Neural cell (in vitro differentiated cells): ENCODE results near the gene MCM7. TPM values are rescaled to one million over a fixed set of nuclear protein-coding genes. Genes with fewer than 3 reads are reported as not detected.
"Not testable (repeated sequence)": the region's sequence is repeated elsewhere in the genome, so short reads cannot be mapped to it uniquely, and the experiment has no call there.

ENCODE experiments used
- H2AFZ ChIP-seq: fragments of 200-600, 300-800 bp; sonication (generic), shearing (Covaris generic); 2 replicates; pipeline ENCODE4 v1.6.0; 2014; ENCODE audit warnings: low read depth, mild to moderate bottlenecking, antibody characterized with exemption, low read length, moderate library complexity
- H3F3A ChIP-seq: fragments of 200-600 bp; shearing (Covaris generic); 2 replicates; pipeline ENCODE4 v1.6.1; 2016; ENCODE audit warnings: mild to moderate bottlenecking, moderate library complexity, mixed read lengths, antibody characterized with exemption, low read length; ENCODE audit not compliant: insufficient read depth, poor library complexity, severe bottlenecking
- H3K27ac ChIP-seq: fragments of 200-600, 300-800 bp; sonication (generic), shearing (Covaris generic); 2 replicates; pipeline ENCODE4 v1.5.1; 2014; ENCODE audit warnings: mild to moderate bottlenecking, low read length, moderate library complexity
- H3K27me3 ChIP-seq: fragments of 300-800, 200-600 bp; sonication (generic), shearing (Covaris generic); 2 replicates; pipeline ENCODE4 v1.6.0; 2014; ENCODE audit warnings: mild to moderate bottlenecking, low read depth, low read length, moderate library complexity; ENCODE audit not compliant: insufficient read depth
- H3K36me3 ChIP-seq: fragments of 300-800, 200-600 bp; sonication (generic), shearing (Covaris generic); 2 replicates; pipeline ENCODE4 v1.5.1; 2014; ENCODE audit warnings: mild to moderate bottlenecking, antibody characterized with exemption, low read length, moderate library complexity; ENCODE audit not compliant: insufficient read depth
- H3K4me2 ChIP-seq: fragments of 300-800, 200-600 bp; sonication (generic), shearing (Covaris generic); 2 replicates; pipeline ENCODE4 v1.6.0; 2014; ENCODE audit warnings: mild to moderate bottlenecking, low read length
- H3K4me3 ChIP-seq: fragments of 300-800, 200-600 bp; sonication (generic), shearing (Covaris generic); 2 replicates; pipeline ENCODE4 v1.5.1; 2014; ENCODE audit warnings: mild to moderate bottlenecking, low read length, moderate library complexity
- H3K79me2 ChIP-seq: fragments of 200-600 bp; shearing (Covaris generic); replicated peaks from 2 replicates; pipeline ENCODE4 v1.6.0; 2014; ENCODE audit warnings: mild to moderate bottlenecking, low read length, moderate library complexity; ENCODE audit not compliant: insufficient read depth
- H3K9ac ChIP-seq: fragments of 300-800, 200-600 bp; sonication (generic), shearing (Covaris generic); 2 replicates; pipeline ENCODE4 v1.6.1; 2016; ENCODE audit warnings: mild to moderate bottlenecking, low read length, mixed read lengths
- H3K9me2 ChIP-seq: fragments of 200-600 bp; shearing (Covaris generic); 2 replicates; pipeline ENCODE4 v1.6.1; 2016; ENCODE audit warnings: mild to moderate bottlenecking, low read length, mixed read lengths; ENCODE audit not compliant: insufficient read depth
- H3K9me3 ChIP-seq: fragments of 200-600, 300-800 bp; sonication (generic), shearing (Covaris generic); 2 replicates; pipeline ENCODE4 v1.6.1; 2016; ENCODE audit warnings: mild to moderate bottlenecking, mixed run types, low read length, moderate library complexity, mixed read lengths
- H4K20me1 ChIP-seq: fragments of 200-600 bp; shearing (Covaris generic); 2 replicates; pipeline ENCODE4 v1.6.1; 2016; ENCODE audit warnings: mild to moderate bottlenecking, mixed run types; ENCODE audit not compliant: insufficient read depth
- CTCF ChIP-seq: fragments of 450-650 bp; IDR thresholded peaks from 2 replicates; pipeline ENCODE4 v1.5.1; 2014; ENCODE audit warnings: antibody characterized with exemption, mild to moderate bottlenecking, moderate library complexity; ENCODE audit not compliant: poor library complexity, severe bottlenecking
- EP300 ChIP-seq: fragments of 450-650 bp; conservative IDR thresholded peaks from 2 replicates; pipeline ENCODE4 v1.6.1; 2014; ENCODE audit warnings: antibody characterized with exemption, mild to moderate bottlenecking, moderate library complexity; ENCODE audit not compliant: poor library complexity, severe bottlenecking
- EZH2 ChIP-seq: fragments of 200-600, 300-800 bp; shearing (Covaris generic), sonication (generic); IDR thresholded peaks from 2 replicates; pipeline ENCODE4 v1.6.1; 2014; ENCODE audit warnings: antibody characterized with exemption, low read length, borderline replicate concordance, mild to moderate bottlenecking; ENCODE audit not compliant: insufficient read depth, poor library complexity, severe bottlenecking
- MXI1 ChIP-seq: fragments of 450-650 bp; conservative IDR thresholded peaks from 2 replicates; pipeline ENCODE4 v1.6.1; 2014; ENCODE audit warnings: antibody characterized with exemption, mild to moderate bottlenecking; ENCODE audit not compliant: poor library complexity, severe bottlenecking
- POLR2AphosphoS5 ChIP-seq: IDR thresholded peaks from 2 replicates; pipeline ENCODE4 v1.6.1; 2012
- RAD21 ChIP-seq: fragments of 450-650 bp; conservative IDR thresholded peaks from 2 replicates; pipeline ENCODE4 v1.6.1; 2014; ENCODE audit warnings: antibody characterized with exemption, mild to moderate bottlenecking, moderate library complexity
- REST ChIP-seq: IDR thresholded peaks from 2 replicates; pipeline ENCODE4 v1.6.1; 2012; ENCODE audit warnings: borderline replicate concordance
- SMC3 ChIP-seq: fragments of 450-650 bp; conservative IDR thresholded peaks from 2 replicates; pipeline ENCODE4 v1.6.1; 2014; ENCODE audit warnings: antibody characterized with exemption, mild to moderate bottlenecking, moderate library complexity; ENCODE audit not compliant: poor library complexity
- TAF1 ChIP-seq: IDR thresholded peaks from 2 replicates; pipeline ENCODE4 v1.6.1; 2012; ENCODE audit warnings: low read depth
- polyA plus RNA-seq: library from polyadenylated mRNA; depleted of rRNA; stranded (reverse); fragments of >200 nt; gene quantifications from 2 replicates; pipeline ENCODE4 v1.2.3, GENCODE V29; 2014

MCM7 gene
- polyA plus RNA-seq, 1 donor from 2014 or later, result 146 TPM

GRCh38 chr7:100148225-100148558 lies 47.0 kb upstream of the MCM7 start:
- Histone ChIP-seq H3K36me3 (no peaks in the 10 kb centered on the region), H3K27ac (peak overlapping the region; percentile 92), H3F3A (no peaks in the 10 kb centered on the region), H3K4me2 (peak overlapping the region; percentile 42), H3K79me2 (peaks cover 14% of the 10 kb centered on the region), H3K9me2 (no peaks in the 10 kb centered on the region), H2AFZ (peak overlapping the region; percentile 97), H3K27me3 (no peaks in the 10 kb centered on the region), H3K9me3 (no peaks in the 10 kb centered on the region), H3K9ac (peak overlapping the region; percentile 68), H3K4me3 (peak overlapping the region; percentile 90), H4K20me1 (no peaks in the 10 kb centered on the region)
- TF ChIP-seq TAF1, result no peak
- TF ChIP-seq MXI1, result no peak
- no peak for TF ChIP-seq RAD21
- TF ChIP-seq REST, result no peak
- no peak for TF ChIP-seq SMC3
- TF ChIP-seq CTCF, result no peak
- no peak for TF ChIP-seq EZH2
- TF ChIP-seq EP300, result no peak
- TF ChIP-seq POLR2AphosphoS5, result no peak

GRCh38 chr7:100147278-100147677 lies 46.1 kb upstream of the MCM7 start:
- no peak overlapping the region for H3K4me2 ChIP-seq
- no peaks in the 10 kb centered on the region for H3F3A ChIP-seq
- H3K36me3 ChIP-seq, result no peaks in the 10 kb centered on the region
- H3K4me3 ChIP-seq, result no peak overlapping the region
- H3K9me2 ChIP-seq, result no peaks in the 10 kb centered on the region
- no peak overlapping the region for H2AFZ ChIP-seq
- TF ChIP-seq RAD21, result no peak
- peaks cover 14% of the 10 kb centered on the region for H3K79me2 ChIP-seq
- H3K9me3 ChIP-seq, result no peaks in the 10 kb centered on the region
- no peak overlapping the region for H3K27ac ChIP-seq
- no peaks in the 10 kb centered on the region for H3K27me3 ChIP-seq
- no peak overlapping the region for H3K9ac ChIP-seq
- H4K20me1 ChIP-seq, result no peaks in the 10 kb centered on the region

GRCh38 chr7:100146350-100146749 lies 45.2 kb upstream of the MCM7 start:
- H3K79me2 ChIP-seq, result peaks cover 14% of the 10 kb centered on the region
- not testable (repeated sequence) for H3K4me3 ChIP-seq, H3K4me2 ChIP-seq, H4K20me1 ChIP-seq, H3K27me3 ChIP-seq, H3K9me2 ChIP-seq, H3K9ac ChIP-seq, H3K27ac ChIP-seq, H3K36me3 ChIP-seq, H3F3A ChIP-seq, H2AFZ ChIP-seq, H3K9me3 ChIP-seq
